GM23248 (cell line): ENCODE measurements around the gene TMCC2.

Experiments used
- EZH2 ChIP-seq: fragments of 200-600 bp; sonication (generic); IDR thresholded peaks from 2 replicates; pipeline ENCODE4 v1.6.1; 2018; ENCODE audit warnings: antibody characterized with exemption, mild to moderate bottlenecking; ENCODE audit not compliant: insufficient read depth, poor library complexity, severe bottlenecking
- EZH2phosphoT487 ChIP-seq: fragments of 200-600 bp; sonication (generic); IDR thresholded peaks from 2 replicates; pipeline ENCODE4 v1.6.1; 2018; ENCODE audit warnings: antibody characterized with exemption, moderate library complexity, mild to moderate bottlenecking, low read depth; ENCODE audit not compliant: insufficient read depth

DNA sequence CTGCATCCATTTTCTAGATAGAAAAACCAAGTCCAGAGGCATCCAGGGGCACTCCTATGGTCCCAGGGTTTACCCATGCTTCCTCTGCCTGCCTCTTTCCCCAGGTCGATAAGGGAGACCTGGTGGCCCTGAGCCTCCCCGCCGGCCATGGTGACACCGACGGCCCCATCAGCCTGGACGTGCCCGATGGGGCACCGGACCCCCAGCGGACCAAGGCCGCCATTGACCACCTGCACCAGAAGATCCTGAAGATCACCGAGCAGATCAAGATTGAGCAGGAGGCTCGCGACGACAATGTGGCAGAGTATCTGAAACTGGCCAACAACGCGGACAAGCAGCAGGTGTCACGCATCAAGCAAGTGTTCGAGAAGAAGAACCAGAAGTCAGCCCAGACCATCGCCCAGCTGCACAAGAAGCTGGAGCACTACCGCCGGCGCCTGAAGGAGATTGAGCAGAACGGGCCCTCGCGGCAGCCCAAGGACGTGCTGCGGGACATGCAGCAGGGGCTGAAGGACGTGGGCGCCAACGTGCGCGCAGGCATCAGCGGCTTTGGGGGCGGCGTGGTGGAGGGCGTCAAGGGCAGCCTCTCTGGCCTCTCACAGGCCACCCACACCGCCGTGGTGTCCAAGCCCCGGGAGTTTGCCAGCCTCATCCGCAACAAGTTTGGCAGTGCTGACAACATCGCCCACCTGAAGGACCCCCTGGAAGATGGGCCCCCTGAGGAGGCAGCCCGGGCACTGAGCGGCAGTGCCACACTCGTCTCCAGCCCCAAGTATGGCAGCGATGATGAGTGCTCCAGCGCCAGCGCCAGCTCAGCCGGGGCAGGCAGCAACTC lies 41.3 kb downstream of the TMCC2 start:
- no peak for TF ChIP-seq EZH2
- no peak for TF ChIP-seq EZH2phosphoT487
